ENCODE results near the gene CILP.
"Not testable (repeated sequence)": the region's sequence is repeated elsewhere in the genome, so short reads cannot be mapped to it uniquely, and the experiment has no call there.

CILP gene

DNA sequence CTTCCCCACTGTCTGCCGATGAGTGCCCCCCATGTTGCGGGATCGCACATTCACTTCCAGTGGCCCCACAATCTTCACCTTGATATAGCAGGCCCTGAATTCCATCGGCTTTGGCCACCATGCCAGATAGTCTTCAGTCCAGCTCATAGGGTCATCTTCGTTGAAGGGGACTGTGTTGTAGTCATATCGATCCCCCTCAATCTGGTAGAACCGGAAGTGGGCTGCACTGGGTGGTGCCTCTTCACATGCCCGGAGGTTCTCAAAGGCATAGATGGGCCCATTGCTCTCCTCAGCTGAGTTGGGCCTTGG, 14.0 kb downstream of the CILP start:
- DNase-seq (ENCODE audit: low read depth in 3 of 3, low spot score in 1 of 3) = no peak

DNA sequence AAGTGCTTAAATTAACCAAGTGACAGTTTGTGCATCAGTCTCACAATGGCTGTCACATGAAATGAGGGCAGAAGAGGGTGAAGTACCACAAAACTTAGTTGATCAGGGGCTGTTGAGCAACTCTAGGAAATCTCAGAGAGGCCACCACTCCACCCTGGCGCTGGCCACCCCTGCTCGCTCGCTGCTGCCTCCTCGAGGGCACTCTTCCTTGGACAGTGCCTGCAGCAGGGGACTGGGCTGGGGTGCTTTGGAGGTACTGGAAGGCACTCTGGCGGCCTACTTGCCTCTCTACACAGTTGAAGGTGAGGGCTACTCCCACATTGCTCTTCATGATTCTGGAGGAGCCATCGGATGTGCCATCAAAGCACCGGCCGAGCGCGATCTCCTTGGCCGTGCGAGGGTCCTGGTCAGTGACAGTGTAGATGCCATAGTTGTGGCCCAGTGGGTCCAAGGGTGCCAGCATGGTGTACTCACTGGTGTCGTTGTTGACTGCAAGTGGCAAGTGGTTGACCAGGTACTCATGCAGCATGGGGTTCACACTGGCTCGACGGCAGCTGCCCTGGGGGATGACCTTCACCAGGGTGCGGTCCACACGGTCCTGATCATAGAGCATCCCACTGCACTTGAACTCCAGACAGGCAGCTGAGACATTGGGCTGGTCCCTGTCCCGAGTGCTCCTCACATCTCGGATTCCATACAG, 14.5 kb downstream of the CILP start:
- no peak for DNase-seq (ENCODE audit: low read depth in 3 of 3, low spot score in 1 of 3)

- no peak for DNase-seq (ENCODE audit: low read depth in 3 of 3, low spot score in 1 of 3)
Observed at GRCh38 chr15:65195548-65195923, 15.7 kb downstream of the CILP start.

DNA sequence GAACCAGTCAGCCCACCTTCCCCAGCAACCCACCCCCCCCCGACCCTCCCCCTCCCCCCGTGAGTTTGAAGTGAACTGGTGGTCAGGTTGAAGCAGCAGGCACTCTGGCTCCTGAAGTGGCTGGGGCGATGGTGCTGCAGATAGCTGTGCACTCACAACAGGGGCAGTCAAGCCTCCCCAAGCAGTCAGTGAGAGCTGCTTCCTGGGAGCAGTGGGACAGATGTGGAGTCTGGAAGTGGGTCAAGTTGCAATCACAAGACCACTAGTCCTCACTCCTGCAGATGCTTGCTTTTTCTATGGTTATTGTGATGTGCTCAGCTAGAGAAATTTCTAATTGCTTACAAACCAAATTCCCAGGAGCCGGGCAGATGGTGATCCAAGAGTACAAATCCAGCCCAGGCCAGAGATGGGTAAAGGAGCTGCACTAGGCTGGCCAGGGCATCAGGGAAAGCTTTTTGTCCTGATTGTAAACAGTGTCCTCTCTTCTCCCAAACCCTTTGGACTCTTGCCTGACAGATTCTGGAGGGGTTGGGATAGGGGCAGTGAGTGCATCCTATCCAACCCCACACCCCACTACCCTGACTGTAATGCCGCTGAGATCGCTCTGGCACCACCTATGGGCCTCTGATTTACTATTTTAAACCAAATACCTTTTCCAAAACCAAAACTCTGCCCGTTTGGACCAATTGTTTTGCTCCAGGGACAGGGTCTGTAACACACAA, 16.3 kb downstream of the CILP start:
- DNase-seq (ENCODE audit: low read depth in 3 of 3, low spot score in 1 of 3) = no peak

- DNase-seq (ENCODE audit: low read depth in 3 of 3, low spot score in 1 of 3) = no peak
Observed at GRCh38 chr15:65192016-65192415, 19.3 kb downstream of the CILP start.

GRCh38 chr15:65189102-65189740, 22.1 kb downstream of the CILP start:
- DNase-seq (ENCODE audit: low read depth in 3 of 3, low spot score in 1 of 3) = no peak

- DNase-seq (ENCODE audit: low read depth in 3 of 3, low spot score in 1 of 3) = not testable (repeated sequence)
Observed at GRCh38 chr15:65188472-65188871, 22.8 kb downstream of the CILP start.

GRCh38 chr15:65184868-65185717, 26.2 kb downstream of the CILP start, which contains the start of gene CLPX:
Gene CLPX, minus strand, starts transcription at chr15:65185342. Its CDS starts 189 bp downstream, at chr15:65185153.
- peak; percentile 83 to 84 (median 84) for DNase-seq (ENCODE audit: low read depth in 3 of 3, low spot score in 1 of 3)

GRCh38 chr15:65184305-65184867, 26.9 kb downstream of the CILP start:
- DNase-seq (ENCODE audit: low read depth in 3 of 3, low spot score in 1 of 3) = peak in 1 of 3 donors; percentile 4

GRCh38 chr15:65183865-65184159, 27.5 kb downstream of the CILP start:
- DNase-seq (ENCODE audit: low read depth in 3 of 3, low spot score in 1 of 3) = no peak

DNA sequence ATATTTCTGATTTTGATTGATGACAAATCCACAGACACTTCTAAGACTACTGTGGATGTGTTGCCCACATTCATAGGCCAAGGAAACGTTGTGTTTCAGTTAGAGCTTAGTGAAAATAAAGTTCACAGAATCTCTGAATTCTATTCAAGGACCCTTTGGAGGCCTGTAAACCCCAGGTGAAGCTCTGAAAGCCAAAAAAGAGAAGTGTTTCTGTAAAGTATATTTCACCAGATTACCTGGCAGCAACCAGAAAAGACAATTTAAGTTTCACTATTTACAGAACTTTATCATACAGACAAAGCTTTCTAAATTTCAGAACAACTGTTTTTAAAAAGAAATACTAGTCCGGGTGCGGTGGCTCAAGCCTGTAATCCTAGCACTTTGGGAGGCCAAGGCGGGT, 28.7 kb downstream of the CILP start:
- DNase-seq (ENCODE audit: low read depth in 3 of 3, low spot score in 1 of 3) = no peak

GRCh38 chr15:65181582-65182353, 29.5 kb downstream of the CILP start:
- DNase-seq (ENCODE audit: low read depth in 3 of 3, low spot score in 1 of 3) = not testable (repeated sequence)

GRCh38 chr15:65180167-65180566, 31.1 kb downstream of the CILP start:
- no peak for DNase-seq (ENCODE audit: low read depth in 3 of 3, low spot score in 1 of 3)

DNA sequence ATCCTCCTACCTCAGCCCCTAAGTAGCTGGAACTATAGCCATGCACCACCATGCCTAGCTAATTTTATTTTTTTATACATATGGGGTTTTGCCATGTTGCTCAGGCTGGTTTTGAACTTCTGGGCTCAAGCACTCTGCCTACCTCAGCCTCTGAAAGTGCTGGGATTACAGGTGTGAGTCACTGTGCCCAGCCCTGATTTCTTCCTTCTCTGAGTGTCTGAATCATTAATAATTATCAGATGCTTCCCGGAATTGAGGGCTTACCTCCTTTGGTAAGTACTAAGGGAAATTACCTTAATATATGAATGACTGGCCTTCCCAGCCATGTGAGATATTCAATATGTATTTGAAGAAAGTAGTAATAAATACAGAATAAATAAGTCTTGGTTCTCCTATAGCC, 33.4 kb downstream of the CILP start:
- no peak for DNase-seq (ENCODE audit: low read depth in 3 of 3, low spot score in 1 of 3)

GRCh38 chr15:65176056-65176455, 35.2 kb downstream of the CILP start:
- no peak for DNase-seq (ENCODE audit: low read depth in 3 of 3, low spot score in 1 of 3)

DNA sequence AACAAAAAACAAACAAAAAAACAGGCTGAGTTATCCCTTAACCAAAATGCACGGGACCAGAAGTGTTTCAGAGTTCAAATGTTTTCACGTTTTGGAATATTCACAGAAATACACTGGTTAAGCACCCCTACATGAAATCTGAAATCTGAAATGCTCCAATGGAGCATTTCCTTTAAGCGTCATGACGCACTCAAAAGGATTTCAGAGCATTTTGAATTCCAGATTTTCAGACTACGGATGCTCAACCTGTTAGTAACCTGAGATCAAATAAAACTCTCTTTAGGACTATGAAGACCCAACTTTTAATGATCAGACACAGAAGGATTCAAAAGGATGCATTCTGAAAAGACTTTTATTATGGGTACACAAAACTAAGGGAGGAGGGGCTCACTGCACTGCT, 35.8 kb downstream of the CILP start:
- DNase-seq (ENCODE audit: low read depth in 3 of 3, low spot score in 1 of 3) = no peak

DNA sequence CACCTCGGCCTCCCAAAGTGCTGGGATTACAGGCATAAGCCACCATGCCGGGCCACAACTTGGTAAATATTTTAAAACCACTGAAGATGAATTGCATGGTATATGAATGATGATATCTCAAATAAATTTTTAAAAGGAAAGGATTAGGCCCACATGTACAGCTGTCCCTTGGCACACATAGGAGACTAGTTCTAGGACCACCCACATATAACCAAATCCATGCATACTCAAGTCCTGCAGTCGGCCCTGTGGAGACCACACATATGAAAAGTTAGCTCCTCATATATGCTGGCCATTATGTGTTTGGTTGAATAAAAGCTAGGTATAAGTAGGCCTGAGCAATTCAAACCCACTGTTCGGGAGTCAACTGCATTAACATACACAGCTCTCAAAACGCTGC, 36.8 kb downstream of the CILP start:
- DNase-seq (ENCODE audit: low read depth in 3 of 3, low spot score in 1 of 3) = no peak

- DNase-seq (ENCODE audit: low read depth in 3 of 3, low spot score in 1 of 3) = no peak
Observed at GRCh38 chr15:65172531-65172930, 38.7 kb downstream of the CILP start.

DNA sequence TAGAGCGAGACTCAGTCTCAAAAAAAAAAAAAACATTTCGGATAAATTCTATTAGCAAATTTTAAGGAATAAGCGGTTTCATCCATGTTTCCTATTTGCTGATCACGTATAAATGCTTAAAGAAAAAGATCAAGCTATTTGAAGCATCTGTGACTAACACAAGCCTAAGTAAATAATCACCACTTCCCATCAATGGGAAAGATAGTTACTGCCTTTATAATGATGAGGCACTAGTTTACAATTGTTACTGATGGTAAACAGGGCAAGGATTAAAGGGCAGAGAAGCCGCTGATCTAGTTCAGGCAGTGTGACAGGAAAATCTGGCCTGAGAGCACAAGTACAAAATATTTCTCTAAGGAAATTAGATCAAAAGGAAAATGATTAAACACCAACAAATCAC, 39.8 kb downstream of the CILP start:
- no peak for DNase-seq (ENCODE audit: low read depth in 3 of 3, low spot score in 1 of 3)

DNA sequence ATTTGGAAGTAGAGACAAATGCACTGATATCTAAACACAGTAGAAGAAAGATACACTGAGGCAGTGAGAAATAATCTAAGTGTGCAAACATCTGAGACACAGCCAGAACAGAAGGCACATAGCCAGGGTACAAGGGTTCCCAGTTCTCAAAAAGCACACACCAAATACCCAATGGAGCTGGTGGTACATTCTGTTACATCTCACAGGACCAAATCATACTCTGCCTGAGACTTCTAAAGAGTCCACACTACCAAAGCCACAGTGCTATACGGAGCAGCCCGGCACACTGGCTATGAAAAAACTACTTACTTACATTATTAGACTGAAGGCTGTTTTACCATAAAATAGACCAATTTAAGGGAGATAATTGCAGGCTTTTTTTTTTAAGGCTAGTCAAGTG, 45.4 kb downstream of the CILP start:
- no peak for DNase-seq (ENCODE audit: low read depth in 3 of 3, low spot score in 1 of 3)

DNA sequence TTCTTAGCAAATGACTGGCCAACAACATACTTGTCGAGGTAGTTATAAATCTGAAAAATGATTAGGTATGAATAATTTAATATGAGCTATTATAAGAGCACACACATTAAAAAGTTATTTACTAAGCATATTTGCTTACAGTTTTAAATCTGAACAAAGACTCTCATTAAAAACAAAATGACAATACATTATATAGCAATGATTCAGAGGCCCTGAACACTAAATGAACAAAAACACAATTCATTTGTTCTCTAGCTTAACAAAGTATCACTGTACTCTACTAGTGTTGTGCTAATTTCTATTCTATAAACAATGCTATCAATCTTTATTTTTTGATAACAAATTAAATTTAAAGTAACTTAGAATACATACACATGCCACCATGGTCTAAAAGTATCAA, 47.1 kb downstream of the CILP start:
- DNase-seq (ENCODE audit: low read depth in 3 of 3, low spot score in 1 of 3) = no peak

Data from stimulated activated CD4-positive, alpha-beta T cell treated with anti-CD3 and anti-CD28 coated beads, TNF-alpha, amount 100 ng/mL, for 1 hour (primary cell).